ENCODE data around the gene DNASE2B.

DNA sequence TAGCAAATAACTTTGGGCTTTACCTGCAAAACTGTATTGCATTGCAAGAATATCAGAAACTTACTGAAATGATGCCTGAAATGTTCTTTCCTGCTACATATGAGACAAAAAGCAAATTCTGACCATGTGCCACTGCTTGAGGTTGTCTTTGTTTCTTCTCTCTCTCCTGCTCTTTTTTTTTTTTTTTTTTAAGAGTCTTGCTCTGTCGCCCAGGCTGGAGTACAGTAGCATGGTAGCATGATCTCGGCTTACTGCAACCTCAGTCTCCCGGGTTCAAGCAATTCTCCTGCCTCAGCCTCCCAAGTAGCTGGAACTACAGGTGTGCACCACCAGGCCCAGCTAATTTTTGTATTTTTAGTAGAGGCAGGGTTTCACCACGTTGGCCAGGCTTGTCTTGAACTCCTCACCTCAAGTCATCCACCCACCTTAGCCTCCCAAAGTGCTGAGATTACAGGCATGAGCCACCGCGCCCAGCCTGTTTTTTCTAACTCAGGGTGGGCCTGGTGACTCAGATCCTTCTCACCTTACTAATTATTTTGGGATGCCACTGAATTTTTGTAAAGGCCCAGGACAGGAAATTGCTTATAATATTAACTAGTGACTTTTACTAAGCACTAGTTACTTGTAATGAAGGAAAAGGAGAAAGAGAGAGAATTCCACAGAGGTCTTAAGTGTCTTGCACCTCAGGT, 35.9 kb downstream of the DNASE2B start:
- TF ChIP-seq, protein P1, sequence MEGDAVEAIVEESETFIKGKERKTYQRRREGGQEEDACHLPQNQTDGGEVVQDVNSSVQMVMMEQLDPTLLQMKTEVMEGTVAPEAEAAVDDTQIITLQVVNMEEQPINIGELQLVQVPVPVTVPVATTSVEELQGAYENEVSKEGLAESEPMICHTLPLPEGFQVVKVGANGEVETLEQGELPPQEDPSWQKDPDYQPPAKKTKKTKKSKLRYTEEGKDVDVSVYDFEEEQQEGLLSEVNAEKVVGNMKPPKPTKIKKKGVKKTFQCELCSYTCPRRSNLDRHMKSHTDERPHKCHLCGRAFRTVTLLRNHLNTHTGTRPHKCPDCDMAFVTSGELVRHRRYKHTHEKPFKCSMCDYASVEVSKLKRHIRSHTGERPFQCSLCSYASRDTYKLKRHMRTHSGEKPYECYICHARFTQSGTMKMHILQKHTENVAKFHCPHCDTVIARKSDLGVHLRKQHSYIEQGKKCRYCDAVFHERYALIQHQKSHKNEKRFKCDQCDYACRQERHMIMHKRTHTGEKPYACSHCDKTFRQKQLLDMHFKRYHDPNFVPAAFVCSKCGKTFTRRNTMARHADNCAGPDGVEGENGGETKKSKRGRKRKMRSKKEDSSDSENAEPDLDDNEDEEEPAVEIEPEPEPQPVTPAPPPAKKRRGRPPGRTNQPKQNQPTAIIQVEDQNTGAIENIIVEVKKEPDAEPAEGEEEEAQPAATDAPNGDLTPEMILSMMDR (IDR thresholded peaks at IDR 0.05; ENCODE audit: poor library complexity): no peak
- no peak for TF ChIP-seq EZH2phosphoT487 (IDR thresholded peaks at IDR 0.05; ENCODE audit: low read depth, severe bottlenecking, unreplicated experiment)
- TF ChIP-seq EZH2 (IDR thresholded peaks at IDR 0.05; ENCODE audit: borderline replicate concordance): no peak
